WTC11 (cell line): ENCODE results near the gene F2RL2.

Experiments
- FOXJ3 ChIP-seq: sonication (generic); formaldehyde crosslinking; IDR thresholded peaks from 2 replicates; pipeline ENCODE4 v1.9.0; 2021; ENCODE audit warnings: missing genetic modification reagents, mild to moderate bottlenecking, borderline replicate concordance
- MYBL2 ChIP-seq: sonication (generic); formaldehyde crosslinking; IDR thresholded peaks from 2 replicates; pipeline ENCODE4 v1.8.1; 2023; ENCODE audit warnings: mild to moderate bottlenecking, moderate library complexity, missing genetic modification reagents
- SP1 ChIP-seq: sonication (generic); formaldehyde crosslinking; conservative IDR thresholded peaks from 2 replicates; pipeline ENCODE4 v1.8.1; 2022; ENCODE audit warnings: missing genetic modification reagents
- ZNF138 ChIP-seq: sonication (generic); formaldehyde crosslinking; conservative IDR thresholded peaks from 2 replicates; pipeline ENCODE4 v1.8.1; 2022; ENCODE audit warnings: mild to moderate bottlenecking, moderate library complexity, missing genetic modification reagents
- TF ChIP-seq, protein P1 (sequence below): fragments of 200-600 bp; IDR thresholded peaks from 2 replicates; pipeline ENCODE4 v1.8.0; 2022; ENCODE audit warnings: antibody characterized with exemption

DNA sequence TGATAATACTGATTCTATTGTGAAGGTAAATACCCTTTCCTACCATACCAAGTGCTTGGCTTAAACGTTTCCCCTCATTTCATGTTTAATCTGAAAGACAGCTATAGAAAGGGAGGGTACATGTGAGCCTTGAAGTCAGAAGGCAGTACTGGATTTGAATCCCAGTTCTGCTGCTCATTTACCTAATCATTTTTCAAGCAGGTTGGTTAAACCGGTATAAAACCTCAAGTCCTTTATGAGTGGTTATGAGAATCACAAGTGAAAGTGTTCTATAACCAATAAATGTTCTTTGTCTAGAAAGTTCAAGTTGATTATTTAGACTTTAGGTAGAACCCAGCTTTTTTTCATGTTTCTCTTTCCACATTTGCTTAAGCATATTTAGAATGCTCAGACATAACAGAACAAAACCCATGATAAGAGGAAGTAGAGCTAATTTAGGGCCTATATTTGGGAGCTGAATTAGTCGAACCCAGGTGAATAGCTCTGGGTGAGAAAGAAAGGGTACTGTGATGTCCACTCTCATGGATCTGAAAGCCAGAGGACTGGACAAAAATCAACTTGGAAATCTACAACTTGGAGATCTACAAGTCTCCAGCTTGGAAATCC, 29.7 kb upstream of the F2RL2 start:
- no peak for TF ChIP-seq FOXJ3
- TF ChIP-seq, protein P1, sequence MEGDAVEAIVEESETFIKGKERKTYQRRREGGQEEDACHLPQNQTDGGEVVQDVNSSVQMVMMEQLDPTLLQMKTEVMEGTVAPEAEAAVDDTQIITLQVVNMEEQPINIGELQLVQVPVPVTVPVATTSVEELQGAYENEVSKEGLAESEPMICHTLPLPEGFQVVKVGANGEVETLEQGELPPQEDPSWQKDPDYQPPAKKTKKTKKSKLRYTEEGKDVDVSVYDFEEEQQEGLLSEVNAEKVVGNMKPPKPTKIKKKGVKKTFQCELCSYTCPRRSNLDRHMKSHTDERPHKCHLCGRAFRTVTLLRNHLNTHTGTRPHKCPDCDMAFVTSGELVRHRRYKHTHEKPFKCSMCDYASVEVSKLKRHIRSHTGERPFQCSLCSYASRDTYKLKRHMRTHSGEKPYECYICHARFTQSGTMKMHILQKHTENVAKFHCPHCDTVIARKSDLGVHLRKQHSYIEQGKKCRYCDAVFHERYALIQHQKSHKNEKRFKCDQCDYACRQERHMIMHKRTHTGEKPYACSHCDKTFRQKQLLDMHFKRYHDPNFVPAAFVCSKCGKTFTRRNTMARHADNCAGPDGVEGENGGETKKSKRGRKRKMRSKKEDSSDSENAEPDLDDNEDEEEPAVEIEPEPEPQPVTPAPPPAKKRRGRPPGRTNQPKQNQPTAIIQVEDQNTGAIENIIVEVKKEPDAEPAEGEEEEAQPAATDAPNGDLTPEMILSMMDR = no peak
- no peak for TF ChIP-seq SP1
- no peak for TF ChIP-seq ZNF138 (CRISPR knock-in tag)
- TF ChIP-seq MYBL2 (CRISPR knock-in tag) = no peak
